Panc1 (cell line): ENCODE measurements around the gene ARHGEF7. TPM values are rescaled to one million over a fixed set of nuclear protein-coding genes. Genes with fewer than 3 reads are reported as not detected.
"Not testable (repeated sequence)": the region's sequence is repeated elsewhere in the genome, so short reads cannot be mapped to it uniquely, and the experiment has no call there.

Experiments
- ATAC-seq: fragments of 200-7000 bp; cut with Tn5 transposase; 2 replicates; pipeline ENCODE4 v1.9.1; 2020; ENCODE audit warnings: mild to moderate bottlenecking, moderate library complexity
- BruUV-seq: library from RNA; stranded (reverse); fragments of 400-500 nt; replicated peaks from 2 replicates; lab custom pipeline; 2021; lab: Mats Ljungman, UMichigan
- CTCF ChIA-PET: fragments of 300-600 bp; sonication (Branson Sonifier 250); formaldehyde crosslinking; loops from one replicate; lab custom pipeline; 2022; ENCODE audit warnings: antibody characterized with exemption; lab: Charles Lee
- POLR2A ChIA-PET: fragments of 300-600 bp; sonication (Branson Sonifier 250); formaldehyde crosslinking; loops from one replicate; lab custom pipeline; 2022; ENCODE audit warnings: antibody characterized with exemption; lab: Charles Lee
- DNase-seq: peaks from one replicate; pipeline ENCODE4 v3.0.0-alpha.2; 2010; ENCODE audit warnings: low read depth, low spot score
- H3K27ac ChIP-seq: 2 replicates; pipeline ENCODE4 v1.5.1; 2011; ENCODE audit warnings: mild to moderate bottlenecking, low read length, inconsistent platforms
- H3K27me3 ChIP-seq: fragments of 200-500 bp; sonication (Bioruptor generic); 2 replicates; pipeline ENCODE4 v1.6.0; 2014; ENCODE audit warnings: low read length, inconsistent platforms; ENCODE audit not compliant: control insufficient read depth, insufficient read depth
- H3K36me3 ChIP-seq: fragments of 200-500 bp; sonication (Bioruptor generic); 2 replicates; pipeline ENCODE4 v1.5.1; 2014; ENCODE audit warnings: inconsistent platforms, mild to moderate bottlenecking, low read length, moderate library complexity; ENCODE audit not compliant: control insufficient read depth, insufficient read depth
- H3K4me1 ChIP-seq: 2 replicates; pipeline ENCODE4 v1.5.1; 2011; ENCODE audit warnings: inconsistent platforms, mild to moderate bottlenecking, low read length, moderate library complexity; ENCODE audit not compliant: control insufficient read depth, insufficient read depth
- H3K4me3 ChIP-seq, 2 experiments: 2 replicates each; pipeline ENCODE4 v1.5.1; 2011 to 2012; ENCODE audit warnings: low read depth in 2 of 2, low read length in 2 of 2, mild to moderate bottlenecking in 2 of 2, inconsistent platforms in 1 of 2, moderate library complexity in 1 of 2
- H3K9me3 ChIP-seq: fragments of 200-500 bp; sonication (Bioruptor generic); 2 replicates; pipeline ENCODE4 v1.5.1; 2014; ENCODE audit warnings: low read depth, mild to moderate bottlenecking, inconsistent platforms, low read length, moderate library complexity; ENCODE audit not compliant: control insufficient read depth, insufficient read depth
- CTCF ChIP-seq: fragments of 450-650 bp; IDR thresholded peaks from 2 replicates; pipeline ENCODE4 v1.5.1; 2017; ENCODE audit warnings: mild to moderate bottlenecking
- POLR2AphosphoS5 ChIP-seq: IDR thresholded peaks from 2 replicates; pipeline ENCODE4 v1.6.1; 2012; ENCODE audit warnings: mild to moderate bottlenecking, low read depth, low read length, moderate library complexity
- REST ChIP-seq, 2 experiments: IDR thresholded peaks; 2 replicates each; pipeline ENCODE4 v1.6.1; 2011 to 2012; ENCODE audit warnings: low read depth in 2 of 2, control low read depth in 1 of 2, low read length in 1 of 2, mild to moderate bottlenecking in 1 of 2, moderate library complexity in 1 of 2; ENCODE audit not compliant: insufficient read depth in 1 of 2
- SIN3A ChIP-seq: IDR thresholded peaks from 2 replicates; pipeline ENCODE4 v1.6.1; 2012; ENCODE audit warnings: low read depth, mild to moderate bottlenecking, low read length, moderate library complexity, borderline replicate concordance; ENCODE audit not compliant: insufficient read depth
- TCF7L2 ChIP-seq: IDR thresholded peaks from 2 replicates; pipeline ENCODE4 v1.6.1; 2011; ENCODE audit warnings: mild to moderate bottlenecking, low read depth, low read length, inconsistent platforms
- in situ Hi-C: cut with HindIII; loops from 2 replicates; pipeline ENCODE4 v1.10.0; 2016; ENCODE audit warnings: low sequenced_read_pairs, low pct_unique_long_range_greater_than_20kb
- intact Hi-C: fragments of 100-400 bp; cut with micrococcal nuclease; formaldehyde crosslinking; loops from one replicate; pipeline ENCODE4 v1.10.0; 2022; ENCODE audit not compliant: unreplicated experiment
- total RNA-seq: library from RNA; stranded (reverse); gene quantifications from one replicate; pipeline ENCODE4 v1.2.1, GENCODE V29; 2021; ENCODE audit not compliant: unreplicated experiment

ARHGEF7 gene
- total RNA-seq, 1 experiment from 2014 or later = 36.4 TPM

- no peaks in the 10 kb centered on the region for H3K27me3 ChIP-seq
- no peaks in the 10 kb centered on the region for H3K36me3 ChIP-seq
- POLR2A ChIA-PET = no interaction called here
- CTCF ChIA-PET = no interaction called here
- no TSS peak for BruUV-seq
- H3K9me3 ChIP-seq = no peaks in the 10 kb centered on the region
- intact Hi-C loops = no loop called here
- in situ Hi-C loops = no loop called here
- no peaks in the 10 kb centered on the region for H3K4me1 ChIP-seq
- ATAC-seq (no peak), DNase-seq (no peak)
- no peak overlapping the region for H3K27ac ChIP-seq
- no peak overlapping the region for H3K4me3 ChIP-seq
- TF ChIP-seq POLR2AphosphoS5 (no peak), TCF7L2 (no peak), SIN3A (no peak), CTCF (no peak), REST (IDR thresholded peaks at IDR 0.05; ENCODE audit: insufficient read depth in 1 of 2, low read depth in 2 of 2, low read length in 1 of 2) (no peak)
Observed at GRCh38 chr13:111080642-111081041, 34.5 kb upstream of the ARHGEF7 start.

- H3K27ac ChIP-seq = no peak overlapping the region
- no peaks in the 10 kb centered on the region for H3K36me3 ChIP-seq
- H3K4me1 ChIP-seq = no peaks in the 10 kb centered on the region
- no peak for DNase-seq
- no peak overlapping the region for H3K4me3 ChIP-seq
- ChIA-PET POLR2A (no interaction called here), CTCF (no interaction called here)
- no peaks in the 10 kb centered on the region for H3K9me3 ChIP-seq
- in situ Hi-C loops (no loop called here), intact Hi-C loops (no loop called here)
- no peak for ATAC-seq
- BruUV-seq = no TSS peak
- no peak for TF ChIP-seq POLR2AphosphoS5
- TF ChIP-seq SIN3A = no peak
- TF ChIP-seq TCF7L2 = no peak
- no peak for TF ChIP-seq REST (IDR thresholded peaks at IDR 0.05; ENCODE audit: insufficient read depth in 1 of 2, low read depth in 2 of 2, low read length in 1 of 2)
- TF ChIP-seq CTCF = no peak
- no peaks in the 10 kb centered on the region for H3K27me3 ChIP-seq
Observed at GRCh38 chr13:111082240-111082639, 32.9 kb upstream of the ARHGEF7 start.

GRCh38 chr13:111082769-111083168 is 32.3 kb upstream of the ARHGEF7 start:
- DNase-seq, H3K36me3 ChIP-seq, H3K4me3 ChIP-seq, H3K27me3 ChIP-seq, POLR2A ChIA-PET, BruUV-seq, H3K9me3 ChIP-seq, in situ Hi-C loops, H3K27ac ChIP-seq, intact Hi-C loops, ATAC-seq, CTCF ChIA-PET, H3K4me1 ChIP-seq: not testable (repeated sequence)

- ATAC-seq, POLR2A ChIA-PET, CTCF ChIA-PET, H3K27me3 ChIP-seq, H3K4me1 ChIP-seq, DNase-seq, H3K4me3 ChIP-seq, H3K9me3 ChIP-seq, H3K27ac ChIP-seq, H3K36me3 ChIP-seq, intact Hi-C loops, BruUV-seq, in situ Hi-C loops: not testable (repeated sequence)
Observed at GRCh38 chr13:111083693-111084092, 31.4 kb upstream of the ARHGEF7 start.
